Endodermal cell (in vitro differentiated cells): ENCODE measurements around the gene KRTAP10-11. TPM values are rescaled to one million over a fixed set of nuclear protein-coding genes. Genes with fewer than 3 reads are reported as not detected.
"Not testable (repeated sequence)": the region's sequence is repeated elsewhere in the genome, so short reads cannot be mapped to it uniquely, and the experiment has no call there.

Experiments
- DNase-seq: peaks from one replicate; pipeline ENCODE4 v3.0.0-alpha.2; 2017
- H3K27ac ChIP-seq: 2 replicates; pipeline ENCODE4 v1.5.1; 2013; ENCODE audit warnings: mild to moderate bottlenecking, low read depth, low read length, moderate library complexity
- H3K27me3 ChIP-seq: 2 replicates; pipeline ENCODE4 v1.6.1; 2013; ENCODE audit warnings: mild to moderate bottlenecking, low read length, moderate library complexity; ENCODE audit not compliant: insufficient read depth, control insufficient read depth, poor library complexity, severe bottlenecking
- H3K36me3 ChIP-seq: 2 replicates; pipeline ENCODE4 v1.7.0; 2013; ENCODE audit warnings: mild to moderate bottlenecking, low read length, moderate library complexity; ENCODE audit not compliant: control insufficient read depth, insufficient read depth
- H3K4me1 ChIP-seq: one replicate; pipeline ENCODE4 v1.7.0; 2013; ENCODE audit warnings: low read length; ENCODE audit not compliant: control insufficient read depth, insufficient read depth
- H3K4me3 ChIP-seq: 2 replicates; pipeline ENCODE4 v1.5.1; 2013; ENCODE audit warnings: mild to moderate bottlenecking, low read length, moderate library complexity
- H3K9ac ChIP-seq: 2 replicates; pipeline ENCODE4 v1.6.1; 2013; ENCODE audit warnings: mild to moderate bottlenecking, low read length, moderate library complexity; ENCODE audit not compliant: poor library complexity, severe bottlenecking; ENCODE audit errors: extremely low read depth
- H3K9me3 ChIP-seq: 2 replicates; pipeline ENCODE4 v1.6.1; 2013; ENCODE audit warnings: mild to moderate bottlenecking, low read length, moderate library complexity; ENCODE audit not compliant: control insufficient read depth
- H3K27ac Mint-ChIP-seq: 2 replicates; pipeline ENCODE4 v1.8.0; 2020; ENCODE audit warnings: mixed read lengths
- H3K27me3 Mint-ChIP-seq: 2 replicates; pipeline ENCODE4 v1.8.0; 2021; ENCODE audit warnings: mild to moderate bottlenecking, mixed read lengths; ENCODE audit not compliant: insufficient read depth
- H3K36me3 Mint-ChIP-seq: 2 replicates; pipeline ENCODE4 v1.8.0; 2020; ENCODE audit warnings: low read depth, mixed read lengths
- H3K4me1 Mint-ChIP-seq: 2 replicates; pipeline ENCODE4 v1.8.0; 2020; ENCODE audit warnings: mixed read lengths
- H3K4me3 Mint-ChIP-seq: 2 replicates; pipeline ENCODE4 v1.8.0; 2020; ENCODE audit warnings: mild to moderate bottlenecking, moderate library complexity, mixed read lengths
- H3K9me3 Mint-ChIP-seq: 2 replicates; pipeline ENCODE4 v1.8.0; 2020; ENCODE audit warnings: mild to moderate bottlenecking, mixed read lengths
- WGBS, 2 experiments: methylation state at CpG; one replicate each; pipeline versions ENCODE4 v1.1.5 to v1.1.7; 2013; ENCODE audit warnings: missing lambda C conversion rate in 2 of 2, mixed read lengths in 1 of 2; ENCODE audit not compliant: insufficient coverage in 1 of 2, insufficient read length in 1 of 2; 5-methylcytosine and 5-hydroxymethylcytosine counted together
- long read RNA-seq, 4 experiments: library from polyadenylated mRNA in 2 of 4; library from RNA in 1 of 4; library from capped mRNA in 1 of 4; stranded (forward) in 3 of 4; unstranded in 1 of 4; transcript quantifications; one replicate each; pipeline ENCODE4 v2.0.0, GENCODE V29; 2020 to 2021; ENCODE audit warnings: inconsistent platforms in 1 of 4
- polyA plus RNA-seq, 2 experiments: library from polyadenylated mRNA; stranded (reverse); fragments of 50-300 nt; gene quantifications; one replicate each; pipeline ENCODE4 v1.2.3, GENCODE V29; 2013
- total RNA-seq, 2 donors: library from RNA; stranded (reverse); fragmentation: NEBNext Ultra II Directional in 1 of 2; extraction: Animal tissue kit (Norgen Biotek cat#: 25700) in 1 of 2; gene quantifications; 2 replicates in 1 of 2; 3 replicates in 1 of 2; pipeline ENCODE4 v1.2.1, GENCODE V29; 2021
- TF ChIP-seq, protein P1 (sequence below): fragments of 200-600 bp; sonication (generic); conservative IDR thresholded peaks from 2 replicates; pipeline ENCODE4 v1.5.0; 2021; ENCODE audit warnings: antibody characterized with exemption, mild to moderate bottlenecking

Gene KRTAP10-11, protein sequence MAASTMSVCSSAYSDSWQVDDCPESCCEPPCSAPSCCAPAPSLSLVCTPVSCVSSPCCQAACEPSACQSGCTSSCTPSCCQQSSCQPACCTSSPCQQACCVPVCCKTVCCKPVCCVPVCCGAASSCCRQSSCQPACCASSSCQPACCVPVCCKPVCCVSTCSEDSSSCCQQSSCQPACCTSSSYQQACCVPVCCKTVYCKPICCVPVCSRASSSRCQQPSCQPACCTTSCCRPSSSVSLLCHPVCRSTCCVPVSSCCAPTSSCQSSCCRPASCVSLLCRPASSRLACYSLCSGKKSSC
- total RNA-seq: not detected
- polyA plus RNA-seq (2013, experiment 1 of 2): not detected
- not detected for polyA plus RNA-seq (2013, experiment 2 of 2)
- long read RNA-seq, experiment 1: 0 reads
- long read RNA-seq, experiment 2: 0 reads
- long read RNA-seq, experiment 3: 0 reads
- long read RNA-seq, experiment 4: 0 reads

DNA sequence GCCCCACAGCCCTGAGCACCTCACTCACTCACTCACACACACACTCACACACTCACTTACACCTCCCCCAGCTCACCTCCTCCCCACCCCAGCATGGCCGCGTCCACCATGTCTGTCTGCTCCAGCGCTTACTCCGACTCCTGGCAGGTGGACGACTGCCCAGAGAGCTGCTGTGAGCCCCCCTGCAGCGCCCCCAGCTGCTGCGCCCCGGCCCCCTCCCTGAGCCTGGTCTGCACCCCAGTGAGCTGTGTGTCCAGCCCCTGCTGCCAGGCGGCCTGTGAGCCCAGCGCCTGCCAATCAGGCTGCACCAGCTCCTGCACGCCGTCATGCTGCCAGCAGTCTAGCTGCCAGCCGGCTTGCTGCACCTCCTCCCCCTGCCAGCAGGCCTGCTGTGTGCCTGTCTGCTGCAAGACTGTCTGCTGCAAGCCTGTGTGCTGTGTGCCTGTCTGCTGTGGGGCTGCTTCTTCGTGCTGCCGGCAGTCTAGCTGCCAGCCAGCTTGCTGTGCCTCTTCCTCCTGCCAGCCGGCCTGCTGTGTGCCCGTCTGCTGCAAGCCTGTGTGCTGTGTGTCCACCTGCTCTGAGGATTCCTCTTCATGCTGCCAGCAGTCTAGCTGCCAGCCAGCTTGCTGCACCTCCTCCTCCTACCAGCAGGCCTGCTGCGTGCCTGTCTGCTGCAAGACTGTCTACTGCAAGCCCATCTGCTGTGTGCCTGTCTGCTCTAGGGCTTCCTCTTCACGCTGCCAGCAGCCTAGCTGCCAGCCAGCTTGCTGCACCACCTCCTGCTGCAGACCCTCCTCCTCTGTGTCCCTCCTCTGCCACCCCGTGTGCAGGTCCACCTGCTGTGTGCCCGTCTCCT lies at the start of gene KRTAP10-11:
Gene KRTAP10-11, plus strand, starts transcription at position 49 of the 856 bp plus-strand sequence. Its CDS starts 45 bp downstream, at position 94.
- H3K4me1 Mint-ChIP-seq, H3K4me3 ChIP-seq, H3K27me3 ChIP-seq, H3K4me3 Mint-ChIP-seq, H3K9ac ChIP-seq, H3K4me1 ChIP-seq, H3K27me3 Mint-ChIP-seq, H3K36me3 ChIP-seq, DNase-seq, H3K36me3 Mint-ChIP-seq: not testable (repeated sequence)
- TF ChIP-seq, protein P1, sequence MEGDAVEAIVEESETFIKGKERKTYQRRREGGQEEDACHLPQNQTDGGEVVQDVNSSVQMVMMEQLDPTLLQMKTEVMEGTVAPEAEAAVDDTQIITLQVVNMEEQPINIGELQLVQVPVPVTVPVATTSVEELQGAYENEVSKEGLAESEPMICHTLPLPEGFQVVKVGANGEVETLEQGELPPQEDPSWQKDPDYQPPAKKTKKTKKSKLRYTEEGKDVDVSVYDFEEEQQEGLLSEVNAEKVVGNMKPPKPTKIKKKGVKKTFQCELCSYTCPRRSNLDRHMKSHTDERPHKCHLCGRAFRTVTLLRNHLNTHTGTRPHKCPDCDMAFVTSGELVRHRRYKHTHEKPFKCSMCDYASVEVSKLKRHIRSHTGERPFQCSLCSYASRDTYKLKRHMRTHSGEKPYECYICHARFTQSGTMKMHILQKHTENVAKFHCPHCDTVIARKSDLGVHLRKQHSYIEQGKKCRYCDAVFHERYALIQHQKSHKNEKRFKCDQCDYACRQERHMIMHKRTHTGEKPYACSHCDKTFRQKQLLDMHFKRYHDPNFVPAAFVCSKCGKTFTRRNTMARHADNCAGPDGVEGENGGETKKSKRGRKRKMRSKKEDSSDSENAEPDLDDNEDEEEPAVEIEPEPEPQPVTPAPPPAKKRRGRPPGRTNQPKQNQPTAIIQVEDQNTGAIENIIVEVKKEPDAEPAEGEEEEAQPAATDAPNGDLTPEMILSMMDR: peak; percentile 23
- Histone ChIP-seq H3K27ac (peak within 1 kb of the TSS; percentile 44), H3K9me3 (peaks cover 22% of the 10 kb centered on the region)
- Mint-ChIP-seq H3K27ac (peak within 1 kb of the TSS; percentile 46), H3K9me3 (peaks cover 36% of the 10 kb centered on the region)
- 87 to 91% methylated on average over 7 to 21 of the region's 21 CpGs for WGBS, 2 experiments

DNA sequence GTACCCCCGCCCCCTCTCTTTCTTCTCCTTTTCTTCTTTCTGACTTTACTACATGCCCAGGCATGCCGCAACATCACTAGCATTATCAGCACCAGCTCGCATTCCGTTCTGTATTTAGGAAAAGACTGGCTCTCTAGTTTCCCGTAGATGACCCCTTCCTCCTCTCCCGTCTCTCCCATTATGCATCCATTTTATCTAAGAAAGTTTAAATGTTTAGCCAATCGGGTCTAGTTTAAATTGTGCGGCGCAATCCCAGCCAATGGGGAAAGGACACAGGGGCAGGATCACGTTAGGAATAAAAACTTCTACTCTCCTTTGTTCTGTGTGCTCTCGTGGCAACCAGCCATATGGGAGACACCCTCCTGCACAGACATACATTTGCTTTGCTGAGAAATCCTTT lies 48.2 kb upstream of the KRTAP10-11 start:
- Histone ChIP-seq H3K36me3 (no peaks in the 10 kb centered on the region), H3K4me1 (no peaks in the 10 kb centered on the region), H3K27me3 (no peaks in the 10 kb centered on the region), H3K9me3 (peaks cover 13% of the 10 kb centered on the region), H3K9ac (no peak overlapping the region), H3K4me3 (no peak overlapping the region), H3K27ac (peak overlapping the region; percentile 40)
- H3K27ac Mint-ChIP-seq: no peak overlapping the region
- WGBS, 2 experiments: 74 to 82% methylated on average over 8 to 11 of the region's 11 CpGs
- no peak overlapping the region for H3K4me3 Mint-ChIP-seq
- H3K4me1 Mint-ChIP-seq: peaks cover 18% of the 10 kb centered on the region
- no peaks in the 10 kb centered on the region for H3K27me3 Mint-ChIP-seq
- TF ChIP-seq, protein P1: no peak
- peak; percentile 56 for DNase-seq
- H3K9me3 Mint-ChIP-seq: no peaks in the 10 kb centered on the region
- H3K36me3 Mint-ChIP-seq: no peaks in the 10 kb centered on the region

DNA sequence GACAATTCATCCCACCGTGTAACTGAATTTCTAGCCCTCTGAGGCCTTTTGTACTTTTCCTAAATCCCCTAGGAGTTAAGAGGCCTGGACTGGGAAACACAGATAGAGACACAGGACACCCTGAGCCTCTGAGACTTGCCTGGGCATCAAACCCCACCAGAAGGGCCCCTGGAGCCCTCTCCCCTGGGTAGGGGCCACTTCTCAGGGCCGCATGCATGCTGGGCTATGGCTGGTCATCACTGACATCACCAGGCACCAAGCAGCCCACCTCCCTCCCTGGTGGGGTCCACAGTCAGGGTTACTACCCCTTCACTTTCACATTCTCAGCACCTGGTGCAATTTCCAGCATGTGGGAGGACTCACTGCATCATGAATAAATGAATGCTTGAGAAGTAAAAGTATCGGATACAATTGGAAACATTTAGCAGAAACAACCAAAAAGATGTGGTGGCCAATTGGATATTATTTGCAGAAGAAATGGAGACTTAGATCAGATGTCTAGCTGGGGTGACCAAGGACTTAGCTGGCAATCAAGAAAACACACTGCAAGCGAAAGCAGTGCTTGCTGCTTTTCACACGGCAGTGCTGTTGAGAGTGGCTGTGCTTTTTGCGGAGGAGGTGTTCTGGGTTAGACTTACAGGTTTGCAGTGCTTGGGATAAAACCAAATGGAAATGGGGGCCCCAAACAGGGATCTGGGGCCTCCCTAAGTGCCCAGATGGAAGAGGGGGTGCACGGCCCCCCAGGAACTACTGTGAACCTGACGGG lies 46.8 kb upstream of the KRTAP10-11 start:
- Mint-ChIP-seq H3K9me3 (peaks cover 2% of the 10 kb centered on the region), H3K27ac (no peak overlapping the region), H3K27me3 (no peaks in the 10 kb centered on the region), H3K4me1 (peaks cover 9% of the 10 kb centered on the region), H3K36me3 (no peaks in the 10 kb centered on the region), H3K4me3 (no peak overlapping the region)
- TF ChIP-seq, protein P1: no peak
- H3K27me3 ChIP-seq: no peaks in the 10 kb centered on the region
- H3K4me3 ChIP-seq: no peak overlapping the region
- 83 to 96% methylated on average over 5 to 8 of the region's 8 CpGs for WGBS, 2 experiments
- H3K9ac ChIP-seq: no peak overlapping the region
- no peaks in the 10 kb centered on the region for H3K36me3 ChIP-seq
- no peak for DNase-seq
- H3K27ac ChIP-seq: no peak overlapping the region
- peaks cover 13% of the 10 kb centered on the region for H3K9me3 ChIP-seq
- no peaks in the 10 kb centered on the region for H3K4me1 ChIP-seq

DNA sequence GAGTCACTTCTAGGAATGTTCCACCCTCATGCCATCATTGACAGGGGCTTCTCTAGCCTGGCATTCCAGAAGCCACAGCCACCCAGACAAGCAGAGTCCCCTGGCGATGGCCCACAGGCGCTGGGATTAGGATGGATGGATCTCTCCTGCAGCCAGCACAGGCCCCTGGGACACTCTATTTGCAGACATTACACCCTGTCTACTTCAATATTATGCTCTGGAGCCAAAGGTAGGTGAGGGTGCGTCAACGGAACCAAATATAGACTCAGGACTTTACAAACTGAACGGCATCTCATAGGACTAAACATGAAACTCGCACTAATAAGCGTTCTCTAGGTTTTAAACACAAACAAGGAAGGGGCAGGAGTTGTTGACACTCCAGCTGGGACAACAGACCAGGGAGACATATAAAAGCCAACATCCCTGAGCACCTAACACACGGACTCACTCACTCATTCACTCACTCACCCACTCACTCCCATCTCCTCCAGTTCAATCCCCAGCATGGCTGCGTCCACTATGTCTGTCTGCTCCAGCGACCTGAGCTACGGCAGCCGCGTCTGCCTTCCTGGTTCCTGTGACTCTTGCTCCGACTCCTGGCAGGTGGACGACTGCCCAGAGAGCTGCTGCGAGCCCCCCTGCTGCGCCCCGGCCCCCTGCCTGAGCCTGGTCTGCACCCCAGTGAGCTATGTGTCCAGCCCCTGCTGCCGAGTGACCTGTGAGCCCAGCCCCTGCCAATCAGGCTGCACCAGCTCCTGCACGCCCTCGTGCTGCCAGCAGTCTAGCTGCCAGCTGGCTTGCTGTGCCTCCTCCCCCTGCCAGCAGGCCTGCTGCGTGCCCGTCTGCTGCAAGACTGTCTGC lies 45.9 kb upstream of the KRTAP10-11 start, which contains the start of gene KRTAP10-7:
Gene KRTAP10-7, plus strand, starts transcription at position 480 of the 861 bp plus-strand sequence. Its CDS starts 25 bp downstream, at position 505.
- peaks cover 13% of the 10 kb centered on the region for H3K9me3 ChIP-seq
- H3K9me3 Mint-ChIP-seq, H3K27me3 ChIP-seq, H3K27ac Mint-ChIP-seq, H3K36me3 ChIP-seq, H3K9ac ChIP-seq, H3K4me3 ChIP-seq, H3K4me1 ChIP-seq, H3K4me3 Mint-ChIP-seq, H3K36me3 Mint-ChIP-seq, H3K27me3 Mint-ChIP-seq, H3K27ac ChIP-seq, H3K4me1 Mint-ChIP-seq: not testable (repeated sequence)
- WGBS, 2 experiments: 91 to 95% methylated on average over 6 to 21 of the region's 23 CpGs
- peak; percentile 40 for DNase-seq
